Transverse colon (tissue), 4 donors: ENCODE measurements around the gene SLC1A7. TPM values are rescaled to one million over a fixed set of nuclear protein-coding genes. Genes with fewer than 3 reads are reported as not detected.

Source experiments
- DNase-seq: peaks from one replicate; pipeline ENCODE4 v3.0.0-alpha.2; 2019
- H3K27ac ChIP-seq, 4 donors: fragments of 200-600 bp; sonication (generic); 2 replicates each; pipeline ENCODE4 v1.5.1; 2016 to 2018; ENCODE audit warnings: inconsistent platforms in 4 of 4
- H3K27me3 ChIP-seq: fragments of 200-600 bp; sonication (generic); 2 replicates; pipeline ENCODE4 v1.5.1; 2017; ENCODE audit warnings: inconsistent platforms
- H3K36me3 ChIP-seq, 4 donors: fragments of 200-600 bp; sonication (generic); 2 replicates each; pipeline ENCODE4 v1.5.1; 2017 to 2019; ENCODE audit warnings: inconsistent platforms in 4 of 4
- H3K4me1 ChIP-seq, 4 donors: fragments of 200-600 bp; sonication (generic); 2 replicates each; pipeline ENCODE4 v1.5.1; 2017 to 2020; ENCODE audit warnings: inconsistent platforms in 4 of 4
- H3K4me3 ChIP-seq, 4 donors: fragments of 200-600 bp; sonication (generic); 1 replicate in 1 of 4; 2 replicates in 3 of 4; pipeline versions ENCODE4 v1.5.1 to v1.6.1; 2017 to 2019; ENCODE audit warnings: inconsistent platforms in 4 of 4
- H3K9me3 ChIP-seq, 2 donors: fragments of 200-600 bp; sonication (generic); 2 replicates each; pipeline ENCODE4 v1.5.1; 2017 to 2019; ENCODE audit warnings: inconsistent platforms in 2 of 2
- CTCF ChIP-seq, 5 experiments: fragments of 200-600 bp in 3 of 5; fragments of 450-650 bp in 2 of 5; sonication (generic) in 3 of 5; IDR thresholded peaks; 1 replicate in 2 of 5; 2 replicates in 3 of 5; pipeline ENCODE4 v1.5.1; 2016 to 2017; ENCODE audit warnings: antibody characterized with exemption in 5 of 5, inconsistent platforms in 3 of 5, mild to moderate bottlenecking in 2 of 5, moderate library complexity in 1 of 5
- EP300 ChIP-seq: sonication (generic); formaldehyde crosslinking; IDR thresholded peaks from one replicate; pipeline ENCODE4 v1.6.1; 2017; ENCODE audit warnings: antibody characterized with exemption, low read depth
- POLR2A ChIP-seq: fragments of 450-650 bp; IDR thresholded peaks from one replicate; pipeline ENCODE4 v1.6.1; 2016; ENCODE audit warnings: antibody characterized with exemption, mild to moderate bottlenecking, moderate library complexity
- POLR2AphosphoS5 ChIP-seq, 3 donors: sonication (generic); formaldehyde crosslinking; IDR thresholded peaks; one replicate each; pipeline ENCODE4 v1.6.1; 2016; ENCODE audit warnings: antibody characterized with exemption in 3 of 3
- WGBS, 2 donors: methylation state at CpG; one replicate each; pipeline ENCODE4 v1.1.5; 2018; ENCODE audit warnings: low coverage in 1 of 2; 5-methylcytosine and 5-hydroxymethylcytosine counted together
- in situ Hi-C, 4 donors: fragments of 200-750 bp; cut with MboI; loops; one replicate each; pipeline versions ENCODE4 v1.15.0 to v1.15.1; 2017; ENCODE audit warnings: low sequenced_read_pairs in 3 of 4, low pct_ligation_motif_present in 1 of 4, low pct_unique_long_range_greater_than_20kb in 1 of 4
- intact Hi-C: fragments of 100-400 bp; cut with DNase I; formaldehyde crosslinking; loops from one replicate; pipeline ENCODE4 v1.15.1; 2023; ENCODE audit warnings: low total_unique reads
- total RNA-seq, 4 donors: library from RNA; depleted of rRNA; stranded (reverse); fragments of >200 nt; gene quantifications; one replicate each; pipeline ENCODE4 v1.1.0, GENCODE V29; 2016

SLC1A7 gene
- total RNA-seq, 4 donors from 2014 or later: 1.1 to 1.6 (median 1.6) TPM; not detected in 1

GRCh38 chr1:53174971-53175913, 32.8 kb upstream of the SLC1A7 start:
- no peaks in the 10 kb centered on the region for H3K9me3 ChIP-seq
- in situ Hi-C loops (loop anchor here in 2 of 4 donors (25.0 kb wide), 3 partner anchors 238 to 463 kb away; partner anchors contain the start of genes ECHDC2 (in 1 of the 2) and SCP2 (in 1 of the 2)), intact Hi-C loops (no loop called here)
- H3K4me1 ChIP-seq: peaks cover 10 to 35% (median 24%) of the 10 kb centered on the region in 4 donors
- no peak overlapping the region for H3K4me3 ChIP-seq
- 52 to 65% methylated on average over 3 to 10 of the region's 10 CpGs for WGBS, 2 donors
- no peaks in the 10 kb centered on the region for H3K36me3 ChIP-seq
- no peaks in the 10 kb centered on the region for H3K27me3 ChIP-seq
- no peak for DNase-seq
- no peak for TF ChIP-seq POLR2AphosphoS5 (IDR thresholded peaks at IDR 0.05)
- TF ChIP-seq EP300: no peak
- no peak for TF ChIP-seq POLR2A
- TF ChIP-seq CTCF (IDR thresholded peaks at IDR 0.05): no peak
- peak overlapping the region in 3 of 4 donors; percentile 60 to 66 (median 64) for H3K27ac ChIP-seq

DNA sequence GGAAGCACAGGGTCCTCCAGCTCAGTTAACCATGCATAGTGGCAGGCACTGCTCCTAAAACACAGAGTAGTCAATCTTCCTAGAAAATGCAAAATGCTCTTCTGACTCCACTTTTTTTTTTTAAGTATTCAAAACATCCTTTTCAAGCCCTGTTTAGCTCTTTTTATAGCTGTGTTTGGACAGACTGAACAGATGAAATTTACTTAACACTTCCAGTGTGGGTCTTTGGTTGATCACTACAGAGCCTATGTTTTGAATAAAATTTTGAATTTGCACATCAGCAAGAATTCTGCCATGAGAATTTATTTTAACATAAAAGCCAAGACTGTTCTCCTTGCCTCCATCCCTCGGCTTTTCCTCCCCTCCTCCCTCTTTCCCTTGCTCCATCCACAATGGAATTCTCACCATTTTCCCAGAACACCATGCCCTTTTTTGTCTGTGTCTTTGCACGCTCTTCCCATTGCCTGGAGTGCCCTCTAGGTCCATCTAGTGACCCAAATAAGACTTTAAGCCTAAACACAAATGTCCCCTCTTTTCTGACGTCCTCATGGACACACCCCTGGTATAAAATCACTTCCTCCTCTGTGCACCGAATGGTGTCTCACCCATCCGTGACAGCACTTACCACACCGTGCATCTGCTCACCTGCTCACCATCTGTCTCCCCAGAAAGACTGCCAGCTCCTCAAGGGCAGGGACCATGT, 30.1 kb upstream of the SLC1A7 start:
- TF ChIP-seq POLR2AphosphoS5 (IDR thresholded peaks at IDR 0.05) (peak; percentile 26 to 47 (median 27)), CTCF (IDR thresholded peaks at IDR 0.05) (peak in 1 of 5 experiments; percentile 15), EP300 (no peak)
- 15 to 21% methylated on average over 6 of the region's 6 CpGs for WGBS, 2 donors
- peaks cover 10 to 35% (median 24%) of the 10 kb centered on the region in 4 donors for H3K4me1 ChIP-seq
- peak; percentile 41 for DNase-seq
- peak overlapping the region; percentile 27 to 60 (median 32) for H3K27ac ChIP-seq
- intact Hi-C loops (no loop called here), in situ Hi-C loops (no loop called here)
- no peak overlapping the region for H3K4me3 ChIP-seq
- H3K9me3 ChIP-seq: no peaks in the 10 kb centered on the region
- H3K36me3 ChIP-seq: no peaks in the 10 kb centered on the region
- H3K27me3 ChIP-seq: no peaks in the 10 kb centered on the region

- in situ Hi-C loops (no loop called here), intact Hi-C loops (no loop called here)
- 77 to 100% methylated on average over 2 to 8 of the region's 8 CpGs for WGBS, 2 donors
- Histone ChIP-seq H3K27ac (no peak overlapping the region), H3K36me3 (no peaks in the 10 kb centered on the region), H3K27me3 (no peaks in the 10 kb centered on the region), H3K4me1 (peaks cover 0 to 3% (median under 1%) of the 10 kb centered on the region in 4 donors), H3K9me3 (no peaks in the 10 kb centered on the region), H3K4me3 (no peak overlapping the region)
- DNase-seq: no peak
- TF ChIP-seq EP300 (no peak), POLR2AphosphoS5 (IDR thresholded peaks at IDR 0.05) (no peak)
Measured at GRCh38 chr1:53166912-53167311, 24.5 kb upstream of the SLC1A7 start.

DNA sequence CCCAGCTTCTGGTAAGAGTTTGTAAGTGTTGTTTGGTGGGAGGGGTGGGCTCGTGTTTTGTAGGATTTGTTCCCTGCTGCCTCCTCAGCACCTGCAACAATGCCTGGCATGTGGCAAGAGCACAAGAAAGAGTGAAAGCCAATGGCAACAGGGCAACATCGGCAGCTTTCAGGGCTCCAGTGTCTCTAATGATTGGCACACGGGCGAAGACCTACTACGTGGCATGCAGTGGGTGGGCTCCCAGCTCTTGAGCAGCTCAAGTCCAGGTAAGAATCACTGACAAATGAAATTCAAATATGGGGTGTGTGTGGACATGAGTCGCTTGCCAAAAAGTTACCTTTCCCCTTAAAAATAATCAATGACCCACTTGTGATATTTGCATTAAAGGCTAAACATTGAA, 23.9 kb upstream of the SLC1A7 start:
- Histone ChIP-seq H3K9me3 (no peaks in the 10 kb centered on the region), H3K4me3 (no peak overlapping the region), H3K4me1 (no peaks in the 10 kb centered on the region), H3K36me3 (no peaks in the 10 kb centered on the region), H3K27me3 (no peaks in the 10 kb centered on the region), H3K27ac (no peak overlapping the region)
- in situ Hi-C loops: no loop called here
- TF ChIP-seq POLR2A: no peak
- no peak for TF ChIP-seq POLR2AphosphoS5 (IDR thresholded peaks at IDR 0.05)
- no peak for TF ChIP-seq CTCF (IDR thresholded peaks at IDR 0.05)
- no peak for TF ChIP-seq EP300
- intact Hi-C loops: no loop called here
- DNase-seq: no peak
- WGBS, 2 donors: 58 to 79% methylated on average over 3 to 6 of the region's 6 CpGs
